GM12878 (cell line): ENCODE measurements around the gene KIAA1217. TPM values are rescaled to one million over a fixed set of nuclear protein-coding genes. Genes with fewer than 3 reads are reported as not detected.

Source experiments
- ATAC-seq: fragments of 200-7000 bp; cut with Tn5 transposase; 3 replicates; pipeline ENCODE4 v1.9.1; 2020; ENCODE audit warnings: mild to moderate bottlenecking, moderate library complexity
- BruUV-seq: library from RNA; stranded (reverse); fragments of 400-500 nt; replicated peaks from 2 replicates; lab custom pipeline; 2021; lab: Mats Ljungman, UMichigan
- CTCF ChIA-PET: fragments of 300-600 bp; sonication (Branson Sonifier 250); formaldehyde crosslinking; extraction: SDS; loops from one replicate; lab custom pipeline; 2021; ENCODE audit warnings: inconsistent platforms; lab: Yijun Ruan, JAX
- POLR2A ChIA-PET: fragments of 350-600 bp; formaldehyde crosslinking; extraction: SDS; loops from one replicate; lab custom pipeline; 2021; ENCODE audit warnings: inconsistent platforms; lab: Charles Lee
- RAD21 ChIA-PET: fragments of 300-600 bp; sonication (Branson Sonifier 250); formaldehyde crosslinking; loops from one replicate; lab custom pipeline; 2023; ENCODE audit warnings: antibody characterized with exemption; ENCODE audit not compliant: unreplicated experiment; lab: Charles Lee
- SMC1A ChIA-PET: fragments of 300-600 bp; sonication (Branson Sonifier 250); formaldehyde crosslinking; loops from one replicate; lab custom pipeline; 2023; ENCODE audit not compliant: unreplicated experiment, uncharacterized antibody; lab: Charles Lee
- DNase-seq: peaks from one replicate; pipeline ENCODE4 v3.0.0-alpha.2; 2011; ENCODE audit warnings: low read depth, low spot score
- FAIRE-seq: peaks from 3 replicates; lab custom pipeline; 2011; peaks lifted over from hg19 to GRCh38; lab: Jason Lieb, UNC
- H2AFZ ChIP-seq: 2 replicates; pipeline ENCODE4 v1.6.0; 2011; ENCODE audit warnings: low read depth, low read length, control low read depth; ENCODE audit not compliant: control insufficient read depth
- H3K27ac ChIP-seq: 2 replicates; pipeline ENCODE4 v1.5.1; 2011; ENCODE audit warnings: control low read depth; ENCODE audit not compliant: control insufficient read depth, insufficient read depth
- H3K27me3 ChIP-seq, 2 experiments: replicated peaks in 1 of 2; 2 replicates each; pipeline versions ENCODE4 v1.6.0 to v1.6.1; 2011; ENCODE audit warnings: low read length in 1 of 2; ENCODE audit not compliant: control insufficient read depth in 2 of 2, insufficient read depth in 2 of 2
- H3K36me3 ChIP-seq, 2 experiments: 2 replicates each; pipeline ENCODE4 v1.5.1; 2011; ENCODE audit warnings: low read length in 1 of 2; ENCODE audit not compliant: control insufficient read depth in 2 of 2, insufficient read depth in 2 of 2
- H3K4me1 ChIP-seq: 2 replicates; pipeline ENCODE4 v1.6.1; 2011; ENCODE audit warnings: mild to moderate bottlenecking, low read length, moderate library complexity, mixed read lengths; ENCODE audit not compliant: control insufficient read depth, insufficient read depth
- H3K4me2 ChIP-seq: 2 replicates; pipeline ENCODE4 v1.6.0; 2011; ENCODE audit warnings: control low read depth; ENCODE audit not compliant: control insufficient read depth, insufficient read depth
- H3K4me3 ChIP-seq: fragments of 200-600 bp; sonication (generic); 2 replicates; pipeline ENCODE4 v1.5.1; 2016
- H3K79me2 ChIP-seq: 2 replicates; pipeline ENCODE4 v1.6.0; 2011; ENCODE audit warnings: low read length; ENCODE audit not compliant: control insufficient read depth, insufficient read depth
- H3K9ac ChIP-seq: 2 replicates; pipeline ENCODE4 v1.8.0; 2011; ENCODE audit warnings: low read length, control low read depth, mixed read lengths; ENCODE audit not compliant: control insufficient read depth, insufficient read depth
- H3K9me3 ChIP-seq: replicated peaks from 3 replicates; pipeline ENCODE4 v1.5.1; 2011; ENCODE audit warnings: mild to moderate bottlenecking, low read length; ENCODE audit not compliant: control insufficient read depth, insufficient read depth
- H4K20me1 ChIP-seq: 2 replicates; pipeline ENCODE4 v1.6.0; 2011; ENCODE audit not compliant: control insufficient read depth, insufficient read depth
- CREM ChIP-seq: IDR thresholded peaks from 2 replicates; pipeline ENCODE4 v1.6.1; 2014; ENCODE audit warnings: antibody characterized with exemption, low read depth
- FOXK2 ChIP-seq: fragments of 450-650 bp; IDR thresholded peaks from 2 replicates; pipeline ENCODE4 v1.6.1; 2017; ENCODE audit warnings: mild to moderate bottlenecking, moderate library complexity
- HSF1 ChIP-seq: fragments of 150-350 bp; IDR thresholded peaks from 2 replicates; pipeline ENCODE4 v1.6.1; 2014; ENCODE audit warnings: mild to moderate bottlenecking, low read depth, low read length
- MTA2 ChIP-seq: fragments of 450-650 bp; IDR thresholded peaks from 2 replicates; pipeline ENCODE4 v1.6.1; 2016; ENCODE audit warnings: low read depth, mild to moderate bottlenecking, moderate library complexity
- PAX8 ChIP-seq: fragments of 450-650 bp; IDR thresholded peaks from 2 replicates; pipeline ENCODE4 v1.6.1; 2017; ENCODE audit warnings: mild to moderate bottlenecking, moderate library complexity
- POLR2AphosphoS5 ChIP-seq: IDR thresholded peaks from 2 replicates; pipeline ENCODE4 v1.6.1; 2011; ENCODE audit warnings: mild to moderate bottlenecking, low read length, inconsistent platforms
- TARDBP ChIP-seq: IDR thresholded peaks from 2 replicates; pipeline ENCODE4 v1.6.1; 2016; ENCODE audit warnings: borderline replicate concordance
- TCF12 ChIP-seq: IDR thresholded peaks from 2 replicates; pipeline ENCODE4 v1.6.1; 2011; ENCODE audit warnings: low read depth, mild to moderate bottlenecking, low read length
- ZNF274 ChIP-seq: IDR thresholded peaks from one replicate; pipeline ENCODE4 v1.8.0; 2011; ENCODE audit not compliant: insufficient read length, insufficient read depth
- whole genome bisulfite sequencing: methylation state at CpG from one replicate; pipeline ENCODE4 v1.1.6; 2016; ENCODE audit warnings: low lambda C conversion rate; ENCODE audit not compliant: insufficient replicate concordance, insufficient coverage; ENCODE audit errors: missing lambda C conversion rate; 5-methylcytosine and 5-hydroxymethylcytosine counted together
- in situ Hi-C: fragments of 300-500 bp; cut with MboI; formaldehyde crosslinking; loops from 9 replicates; pipeline ENCODE4 v1.14.3; 2018; ENCODE audit warnings: mixed read lengths
- intact Hi-C: fragments of 100-400 bp; cut with micrococcal nuclease; formaldehyde crosslinking; loops from one replicate; pipeline ENCODE4 v1.14.2; 2022; ENCODE audit not compliant: unreplicated experiment
- polyA plus RNA-seq, 11 experiments: library from polyadenylated mRNA; depleted of rRNA in 4 of 11; unstranded in 6 of 11; stranded (reverse) in 5 of 11; fragments of >200 nt; fragmentation: Nextera tagmentation in 4 of 11; fragmentation: Illumina TruSeq in 1 of 11; extraction: Ambion mirVana in 4 of 11; extraction: Trizol in 1 of 11; gene quantifications; 1 replicate in 1 of 11; 2 replicates in 10 of 11; pipeline versions ENCODE4 v1.2.1 to v1.2.3, GENCODE V29; 2011 to 2016; ENCODE audit warnings: inconsistent platforms in 2 of 11, missing spikeins in 2 of 11, low read depth in 1 of 11
- total RNA-seq, 4 experiments: library from RNA; depleted of rRNA in 3 of 4; stranded (reverse); fragments of >200 nt in 3 of 4; fragmentation: Illumina TruSeq in 1 of 4; extraction: Trizol in 1 of 4; gene quantifications; 2 replicates each; pipeline versions ENCODE4 v1.2.1 to v1.2.3, GENCODE V29; 2013 to 2021
- TF ChIP-seq, protein P1 (sequence below): fragments of 450-650 bp; IDR thresholded peaks from 2 replicates; pipeline ENCODE4 v1.6.1; 2018; ENCODE audit warnings: borderline replicate concordance, mild to moderate bottlenecking; ENCODE audit not compliant: partially characterized antibody

KIAA1217 gene
- total and polyA plus RNA-seq, 10 of the 15 experiments (the other 5 are each of a cell fraction or from before 2014, with no cell fraction given): 0.57 to 3.8 (median 2.1) TPM

DNA sequence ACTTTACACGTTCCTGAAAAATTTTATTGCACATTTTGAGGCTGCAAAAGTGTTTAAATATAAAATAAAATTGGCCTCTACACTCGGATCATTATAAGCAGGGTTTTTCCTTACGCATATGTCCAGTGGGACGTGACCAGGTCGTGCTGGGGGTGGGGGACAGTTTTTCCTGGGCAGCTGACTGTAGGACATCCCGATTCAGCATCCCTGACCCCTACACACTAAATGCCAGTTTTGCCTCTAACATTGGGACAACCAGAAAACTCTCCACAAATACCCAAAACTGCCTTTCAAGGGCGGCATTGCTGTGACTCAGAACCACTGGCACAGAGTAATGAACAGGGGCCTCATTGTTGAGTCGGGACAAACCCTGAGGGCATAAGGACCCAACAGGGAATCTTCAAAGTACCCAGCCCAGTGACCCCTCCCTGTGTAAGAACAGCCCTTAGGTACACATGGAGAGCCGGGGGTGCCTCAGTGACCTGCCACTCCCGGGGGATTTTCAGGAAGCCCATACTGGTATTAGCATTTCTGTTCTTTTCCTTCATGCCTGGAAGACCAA lies 344.2 kb downstream of the KIAA1217 start:
- in situ Hi-C loops: loop anchor here (10.0 kb wide), 1 partner anchor 558 kb away; no protein-coding TSS in a partner anchor

More for the DNA sequence above, 344.2 kb downstream of the KIAA1217 start:
- TF ChIP-seq POLR2AphosphoS5 (no peak), TARDBP (no peak), TCF12 (no peak), MTA2 (no peak), PAX8 (no peak), CREM (no peak), ZNF274 (no peak), FOXK2 (no peak), HSF1 (no peak)
- TF ChIP-seq, protein P1, sequence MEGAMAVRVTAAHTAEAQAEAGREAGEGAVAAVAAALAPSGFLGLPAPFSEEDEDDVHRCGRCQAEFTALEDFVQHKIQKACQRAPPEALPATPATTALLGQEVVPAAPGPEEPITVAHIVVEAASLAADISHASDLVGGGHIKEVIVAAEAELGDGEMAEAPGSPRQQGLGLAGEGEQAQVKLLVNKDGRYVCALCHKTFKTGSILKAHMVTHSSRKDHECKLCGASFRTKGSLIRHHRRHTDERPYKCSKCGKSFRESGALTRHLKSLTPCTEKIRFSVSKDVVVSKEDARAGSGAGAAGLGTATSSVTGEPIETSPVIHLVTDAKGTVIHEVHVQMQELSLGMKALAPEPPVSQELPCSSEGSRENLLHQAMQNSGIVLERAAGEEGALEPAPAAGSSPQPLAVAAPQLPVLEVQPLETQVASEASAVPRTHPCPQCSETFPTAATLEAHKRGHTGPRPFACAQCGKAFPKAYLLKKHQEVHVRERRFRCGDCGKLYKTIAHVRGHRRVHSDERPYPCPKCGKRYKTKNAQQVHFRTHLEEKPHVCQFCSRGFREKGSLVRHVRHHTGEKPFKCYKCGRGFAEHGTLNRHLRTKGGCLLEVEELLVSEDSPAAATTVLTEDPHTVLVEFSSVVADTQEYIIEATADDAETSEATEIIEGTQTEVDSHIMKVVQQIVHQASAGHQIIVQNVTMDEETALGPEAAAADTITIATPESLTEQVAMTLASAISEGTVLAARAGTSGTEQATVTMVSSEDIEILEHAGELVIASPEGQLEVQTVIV: no peak
- TF ChIP-seq, all 136 proteins: peak for 0
- DNase-seq (no peak), ATAC-seq (no peak), FAIRE-seq (no peak)
- SMC1A ChIA-PET: no interaction called here
- Histone ChIP-seq H3K4me1 (no peaks in the 10 kb centered on the region), H3K36me3 (no peaks in the 10 kb centered on the region), H3K4me2 (no peak overlapping the region), H4K20me1 (no peaks in the 10 kb centered on the region), H3K27me3 (no peaks in the 10 kb centered on the region; a peak in 1 of 4 replicates), H3K9ac (no peak overlapping the region), H3K9me3 (no peaks in the 10 kb centered on the region), H3K4me3 (no peak overlapping the region), H2AFZ (no peak overlapping the region), H3K27ac (no peak overlapping the region), H3K79me2 (no peaks in the 10 kb centered on the region)
- no TSS peak for BruUV-seq
- CTCF ChIA-PET: interaction anchor here (0.6 to 1.0 kb wide), 2 partner anchors 218 to 1179 kb away, joined by 3 to 4 read pairs; no protein-coding TSS in a partner anchor
- whole genome bisulfite sequencing: 43% methylated on average over 10 of the region's 10 CpGs
- RAD21 ChIA-PET: no interaction called here
- POLR2A ChIA-PET: no interaction called here
- intact Hi-C loops: no loop called here
